Islet of Langerhans (tissue), 1 donor: Measurements from ENCODE around the gene LRMDA.

Source experiments
- FAIRE-seq: peaks from one replicate; lab custom pipeline; 2011; peaks lifted over from hg19 to GRCh38; lab: Jason Lieb, UNC

The LRMDA gene

DNA sequence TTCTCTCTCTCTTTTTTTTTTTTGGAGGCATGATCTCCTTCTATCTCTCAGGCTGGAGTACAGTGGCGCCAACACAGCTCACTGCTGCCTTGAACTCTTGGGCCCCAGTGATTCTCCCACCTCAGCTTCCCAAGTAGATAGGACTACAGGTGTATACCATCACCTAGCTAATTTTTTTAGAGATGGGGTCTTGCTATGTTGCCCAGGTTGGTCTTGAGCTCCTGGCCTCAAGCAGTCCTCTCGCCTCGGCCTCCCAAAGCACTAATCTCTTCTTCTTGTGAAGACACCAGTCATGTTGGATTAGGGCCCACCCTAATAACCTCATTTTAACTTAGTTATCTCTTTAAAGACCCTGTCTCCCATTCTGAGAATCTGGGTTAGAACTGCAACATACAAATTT, 45.6 kb downstream of the LRMDA start:
- FAIRE-seq: no peak

- no peak for FAIRE-seq
These were observed 46.3 kb downstream of the LRMDA start for GRCh38 chr10:75477680-75478079.

- no peak for FAIRE-seq
These were observed 49.0 kb downstream of the LRMDA start for GRCh38 chr10:75480374-75480773.

- no peak for FAIRE-seq
These were observed 51.8 kb downstream of the LRMDA start for GRCh38 chr10:75483188-75483587.

GRCh38 chr10:75484717-75485116, 53.3 kb downstream of the LRMDA start:
- no peak for FAIRE-seq

DNA sequence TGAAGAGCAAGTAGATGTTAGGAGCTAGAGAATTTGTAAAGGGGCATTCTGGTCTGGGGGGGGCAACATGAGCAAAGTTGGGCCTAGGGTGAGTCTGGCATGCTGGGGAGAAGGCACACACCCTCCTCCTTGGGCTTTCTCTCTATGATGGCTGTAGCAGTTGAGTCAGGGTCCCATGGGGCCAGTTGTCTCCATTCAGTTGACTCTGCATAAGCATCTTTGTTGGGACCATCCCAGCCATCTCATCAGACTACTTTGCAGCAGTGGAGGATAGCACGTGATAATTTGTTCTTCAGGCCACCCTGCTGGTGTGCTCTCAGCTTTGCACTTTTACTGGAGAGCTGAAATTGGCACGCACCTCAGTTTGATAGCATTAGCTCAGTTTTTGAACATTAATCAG, 55.2 kb downstream of the LRMDA start:
- FAIRE-seq: no peak

DNA sequence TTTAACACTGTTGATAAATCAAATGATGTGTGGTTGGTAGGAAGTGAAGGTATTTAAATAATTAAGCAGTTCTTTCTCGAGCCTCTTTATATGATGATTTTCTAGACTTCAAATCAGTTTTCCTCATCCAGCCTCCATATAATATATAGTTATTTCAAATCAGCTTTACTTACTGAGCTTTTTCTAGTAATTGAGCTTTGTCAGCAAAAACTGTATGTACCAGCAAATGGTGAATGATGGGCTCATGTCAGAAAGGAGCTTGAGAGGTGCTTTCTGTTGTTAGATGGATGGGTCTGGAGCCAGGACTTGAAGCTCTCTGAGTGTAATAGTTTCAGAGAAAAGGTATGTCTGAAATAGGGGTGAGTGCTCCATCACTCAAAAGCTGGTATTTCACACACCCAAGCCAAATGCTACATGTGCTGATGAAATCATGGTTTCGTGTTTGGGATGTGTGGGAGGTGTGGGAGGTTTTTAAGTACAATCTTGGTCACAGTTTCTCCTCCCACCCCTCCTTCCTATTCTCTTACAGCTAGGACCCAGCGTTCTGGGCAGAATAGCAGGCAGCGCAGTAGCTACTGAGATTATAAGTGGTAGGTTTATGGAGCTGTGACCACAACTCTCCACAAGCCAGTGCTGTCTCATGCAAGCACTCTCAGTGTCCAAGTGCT, 55.8 kb downstream of the LRMDA start:
- no peak for FAIRE-seq

- FAIRE-seq: no peak
These were observed 56.3 kb downstream of the LRMDA start for GRCh38 chr10:75487755-75488125.

GRCh38 chr10:75492173-75492925, 60.9 kb downstream of the LRMDA start:
- no peak for FAIRE-seq

DNA sequence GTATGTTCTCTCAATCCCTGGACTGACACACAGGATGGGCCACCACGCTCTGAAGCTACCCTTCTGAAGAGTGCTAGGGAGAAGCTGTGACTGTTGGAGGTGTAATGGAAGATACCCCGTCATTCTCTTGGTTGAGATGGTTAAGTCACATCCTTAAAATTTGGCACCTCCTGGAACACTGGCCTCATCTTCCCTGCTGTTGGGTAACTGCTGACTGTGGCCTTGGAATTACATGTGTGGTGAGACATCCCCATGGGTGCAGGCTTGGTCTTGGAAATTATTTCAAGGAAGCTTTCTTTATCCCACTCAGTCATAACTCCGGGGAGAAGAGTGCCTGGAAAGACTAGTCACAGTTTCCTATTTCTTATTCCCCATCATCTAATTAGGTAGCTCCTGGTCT, 62.0 kb downstream of the LRMDA start:
- no peak for FAIRE-seq

DNA sequence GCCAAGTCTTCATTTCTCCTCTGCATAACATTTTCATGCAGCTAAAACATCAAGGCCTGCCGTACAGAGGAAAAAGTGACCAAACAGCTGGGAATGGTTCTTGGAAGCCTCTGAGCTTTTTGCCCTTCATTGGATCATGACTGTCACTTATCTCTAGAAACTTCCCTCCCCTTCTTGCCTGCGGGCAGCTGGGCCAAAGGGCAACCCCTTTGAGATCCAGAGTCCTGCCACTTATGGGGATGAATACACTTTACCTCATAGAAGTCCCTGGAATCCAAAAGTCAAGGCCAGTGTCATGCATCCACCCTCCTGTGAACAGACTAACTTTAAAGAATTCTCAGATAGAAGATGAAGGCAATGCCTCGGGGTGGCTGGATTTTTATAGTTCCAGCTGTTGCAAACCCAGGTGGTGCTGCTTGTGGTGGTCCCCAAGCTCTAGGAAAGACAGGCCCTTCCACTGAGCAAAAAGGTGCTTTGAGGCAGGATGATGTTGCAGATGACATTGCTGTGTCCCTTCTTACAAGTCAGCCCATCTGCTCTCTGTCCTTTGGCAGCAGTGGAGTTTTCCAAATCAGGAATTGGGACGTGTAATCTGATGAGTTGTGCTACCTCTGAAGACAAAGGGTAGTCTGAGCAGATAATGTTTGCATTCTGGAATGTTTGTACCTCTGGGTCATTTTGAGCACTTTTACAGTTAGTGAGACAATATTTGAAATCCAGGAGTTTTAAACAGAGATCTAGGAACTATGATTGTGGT, 64.2 kb downstream of the LRMDA start:
- FAIRE-seq: no peak

- peak; percentile 33 for FAIRE-seq
These were observed 64.8 kb downstream of the LRMDA start for GRCh38 chr10:75496191-75496567.

DNA sequence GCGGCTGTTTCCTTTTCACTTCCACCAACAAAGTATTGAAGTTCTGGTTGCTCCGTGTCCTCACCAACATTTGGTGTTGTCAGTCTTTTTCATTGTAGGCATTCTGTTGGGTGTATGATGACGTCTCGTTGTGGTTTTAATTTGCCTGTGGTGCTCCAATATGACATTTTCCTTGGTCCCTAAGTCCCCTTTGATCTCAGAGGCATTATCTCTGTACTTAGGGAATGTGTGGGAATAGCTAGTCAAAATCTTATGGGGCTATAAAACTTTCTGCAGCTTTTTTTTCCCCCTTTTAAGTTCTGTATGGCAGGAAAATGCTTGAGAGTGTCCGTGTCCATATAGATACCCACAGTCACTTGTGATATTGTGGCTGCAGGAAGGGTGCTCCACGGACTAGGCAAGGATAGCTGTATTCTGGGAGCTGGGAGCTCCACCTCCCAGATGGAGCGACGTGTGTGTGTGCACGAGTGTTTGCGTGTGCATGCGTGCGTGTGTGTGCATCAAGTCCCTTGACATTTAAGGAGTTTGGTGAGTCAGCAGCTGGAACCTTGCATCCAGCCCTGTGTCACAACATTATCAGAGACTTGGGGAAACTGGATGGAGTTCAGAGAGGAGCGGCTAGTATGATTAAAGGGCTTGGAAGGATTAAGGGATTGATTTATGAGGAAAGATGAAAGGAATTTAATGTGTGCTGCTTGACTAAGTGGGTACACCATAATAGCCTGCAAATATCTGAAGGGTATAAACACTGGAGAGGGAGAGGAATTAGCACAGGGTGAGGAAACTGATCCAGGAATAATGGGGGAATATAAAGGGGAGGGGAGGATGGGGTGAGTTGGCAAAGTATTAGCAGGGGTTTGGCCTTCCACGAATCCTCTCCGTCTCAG, 66.8 kb downstream of the LRMDA start:
- FAIRE-seq: no peak

- FAIRE-seq: no peak
These were observed 67.5 kb downstream of the LRMDA start for GRCh38 chr10:75498884-75499350.

DNA sequence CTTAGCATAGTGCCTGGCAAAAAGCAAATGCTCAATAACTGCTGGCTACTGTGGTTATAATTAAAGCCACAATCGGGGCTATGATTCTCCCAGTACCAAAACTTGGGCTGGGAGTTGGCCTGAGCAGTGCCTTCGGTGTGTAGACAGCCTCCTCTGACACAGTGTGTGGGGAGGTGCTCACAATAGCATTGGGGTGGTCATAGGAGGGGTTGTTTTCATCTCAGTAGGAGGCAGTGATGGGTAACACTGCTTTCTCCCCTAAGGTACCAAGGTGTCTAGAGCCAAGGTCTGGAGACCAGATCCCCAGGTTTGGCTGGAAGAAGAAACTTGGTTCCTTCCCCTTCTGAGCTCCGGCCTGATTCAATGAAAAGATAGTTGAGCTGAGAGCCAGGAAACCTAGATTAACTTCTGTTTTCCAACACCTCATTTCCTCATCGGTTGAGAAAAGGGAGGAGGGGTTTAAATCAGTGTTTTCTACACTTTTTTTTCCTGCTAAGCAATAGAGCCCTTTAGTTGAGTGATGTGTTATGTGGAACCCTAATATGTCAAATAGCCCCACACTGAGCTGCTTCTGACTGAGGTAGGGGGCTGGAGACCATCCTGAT, 68.2 kb downstream of the LRMDA start:
- FAIRE-seq: no peak

- FAIRE-seq: no peak
These were observed 71.0 kb downstream of the LRMDA start for GRCh38 chr10:75502389-75502788.

DNA sequence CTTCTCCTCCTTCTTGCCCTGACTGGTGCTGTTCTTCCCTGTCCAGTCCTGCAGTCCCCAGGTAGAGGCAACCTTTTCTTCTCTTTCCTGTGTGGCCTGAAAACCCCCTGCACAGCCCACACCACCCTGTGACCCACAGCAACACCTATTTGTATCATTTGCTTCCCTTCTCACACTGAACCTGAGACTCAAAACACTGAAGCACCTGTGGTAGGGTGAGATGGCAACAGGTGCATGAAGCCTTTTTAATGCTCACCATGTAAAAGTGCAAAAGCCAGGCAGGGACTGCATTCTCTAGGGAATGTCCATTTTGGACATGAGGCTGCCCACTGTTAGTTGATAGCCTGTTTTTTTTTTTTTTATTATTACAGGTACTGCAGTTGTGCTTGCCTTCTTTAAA, 71.4 kb downstream of the LRMDA start:
- no peak for FAIRE-seq

DNA sequence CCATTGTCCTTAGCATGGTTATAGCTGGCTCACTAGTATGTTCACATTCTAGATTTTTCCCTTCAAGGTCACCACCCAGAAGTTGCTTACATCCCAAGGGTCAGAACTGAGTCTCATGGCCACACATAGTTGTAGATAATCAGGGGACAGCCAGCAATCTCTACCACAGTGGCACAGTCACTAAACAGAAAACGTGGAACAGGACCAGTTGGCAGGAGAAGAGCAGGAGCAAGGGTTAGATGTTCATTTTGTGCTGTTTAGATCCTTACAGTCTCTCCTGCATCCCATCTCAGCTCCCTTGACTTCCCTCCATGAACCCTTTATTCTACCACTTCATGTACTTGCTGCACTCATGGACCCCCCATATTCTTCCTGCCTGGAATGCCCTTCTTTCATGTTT, 73.9 kb downstream of the LRMDA start:
- no peak for FAIRE-seq

DNA sequence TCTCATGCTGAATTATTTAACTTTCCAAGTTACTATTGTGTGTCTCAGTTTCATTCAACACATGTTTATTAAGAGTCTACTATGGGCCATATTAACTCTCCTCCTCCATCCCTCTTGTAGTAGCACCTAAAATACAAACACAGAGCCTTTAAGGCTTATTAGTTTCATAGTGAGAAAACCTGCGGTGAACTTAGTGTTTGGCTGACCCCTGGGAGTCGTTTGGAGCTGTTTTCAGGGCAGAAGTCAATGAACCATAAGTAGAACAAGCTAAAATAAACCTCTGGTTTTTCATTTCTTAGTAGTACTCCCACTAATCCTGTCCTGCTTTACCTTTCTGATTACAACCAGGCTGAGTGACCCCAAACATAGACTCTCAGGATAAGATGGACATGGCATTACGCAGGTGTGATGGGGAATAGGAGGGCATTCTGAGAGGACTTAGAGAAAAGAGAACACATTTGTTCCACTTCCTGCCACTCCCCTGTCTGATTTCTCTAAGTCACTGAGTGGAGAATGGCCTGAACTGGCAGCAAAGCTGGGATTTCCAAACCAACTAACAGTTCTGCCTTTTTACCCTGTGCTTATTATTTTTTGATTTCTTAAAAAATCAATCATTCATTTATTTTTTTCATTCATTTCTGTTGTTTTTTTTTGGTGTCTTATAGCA, 74.5 kb downstream of the LRMDA start:
- no peak for FAIRE-seq

DNA sequence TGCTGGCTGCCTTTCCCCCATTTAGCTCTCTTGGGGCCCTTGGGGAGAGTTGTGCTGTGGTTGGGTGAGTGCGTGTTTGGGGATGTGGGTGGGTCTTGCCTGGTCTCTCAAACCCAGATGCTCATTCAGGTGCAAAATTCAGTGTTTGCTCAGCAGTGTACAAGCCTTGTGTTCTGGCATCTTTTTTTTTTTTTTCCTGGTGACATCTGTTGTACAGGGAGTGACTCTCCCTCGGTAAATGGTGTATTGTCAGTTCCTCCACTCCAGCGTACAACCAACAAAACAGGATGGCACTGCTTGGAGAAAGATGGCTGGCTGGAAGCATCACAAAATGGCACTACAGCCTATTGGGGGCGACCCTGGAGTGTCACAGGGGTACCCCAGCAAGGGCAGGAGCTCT, 75.5 kb downstream of the LRMDA start:
- FAIRE-seq: no peak

GRCh38 chr10:75507469-75507868, 76.0 kb downstream of the LRMDA start:
- no peak for FAIRE-seq
